WTC11 (cell line): Measurements from ENCODE around the gene STARD13.

ENCODE experiments used
- TF ChIP-seq, protein P1 (sequence below): fragments of 250-450 bp; sonication (Bioruptor Pico); IDR thresholded peaks from 2 replicates; pipeline ENCODE4 v1.9.0; 2021; ENCODE audit warnings: mild to moderate bottlenecking
- TF ChIP-seq, protein P2 (sequence below): sonication (generic); formaldehyde crosslinking; conservative IDR thresholded peaks from 2 replicates; pipeline ENCODE4 v1.8.1; 2022; ENCODE audit warnings: mild to moderate bottlenecking, missing genetic modification reagents
- TF ChIP-seq, protein P3 (sequence below): sonication (generic); formaldehyde crosslinking; IDR thresholded peaks from 2 replicates; pipeline ENCODE4 v1.8.1; 2022; ENCODE audit warnings: mild to moderate bottlenecking, missing genetic modification reagents, moderate library complexity, borderline replicate concordance

DNA sequence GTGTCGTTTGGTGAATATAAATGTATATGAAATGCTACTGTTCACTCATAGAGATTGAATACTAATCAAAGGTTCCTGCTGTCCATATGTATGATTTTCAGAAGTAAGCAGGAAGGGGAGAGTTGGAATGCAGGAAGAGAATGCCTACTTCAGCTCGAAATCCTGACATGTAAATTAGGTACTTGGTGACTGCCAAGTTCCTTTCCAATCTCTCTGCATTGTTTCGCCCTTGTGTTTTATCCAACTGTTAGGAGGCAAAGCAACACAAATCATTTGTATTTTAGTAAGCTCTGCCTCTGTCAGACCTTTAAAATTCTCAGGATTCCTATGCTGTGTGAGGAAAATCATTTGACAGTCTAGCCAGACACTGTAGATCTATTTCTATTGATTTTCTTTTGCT, 9.0 kb downstream of the STARD13 start:
- TF ChIP-seq, protein P1, sequence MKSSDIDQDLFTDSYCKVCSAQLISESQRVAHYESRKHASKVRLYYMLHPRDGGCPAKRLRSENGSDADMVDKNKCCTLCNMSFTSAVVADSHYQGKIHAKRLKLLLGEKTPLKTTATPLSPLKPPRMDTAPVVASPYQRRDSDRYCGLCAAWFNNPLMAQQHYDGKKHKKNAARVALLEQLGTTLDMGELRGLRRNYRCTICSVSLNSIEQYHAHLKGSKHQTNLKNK (CRISPR knock-in tag) = no peak
- TF ChIP-seq, protein P2, sequence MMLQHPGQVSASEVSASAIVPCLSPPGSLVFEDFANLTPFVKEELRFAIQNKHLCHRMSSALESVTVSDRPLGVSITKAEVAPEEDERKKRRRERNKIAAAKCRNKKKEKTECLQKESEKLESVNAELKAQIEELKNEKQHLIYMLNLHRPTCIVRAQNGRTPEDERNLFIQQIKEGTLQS = no peak
- TF ChIP-seq, protein P3, sequence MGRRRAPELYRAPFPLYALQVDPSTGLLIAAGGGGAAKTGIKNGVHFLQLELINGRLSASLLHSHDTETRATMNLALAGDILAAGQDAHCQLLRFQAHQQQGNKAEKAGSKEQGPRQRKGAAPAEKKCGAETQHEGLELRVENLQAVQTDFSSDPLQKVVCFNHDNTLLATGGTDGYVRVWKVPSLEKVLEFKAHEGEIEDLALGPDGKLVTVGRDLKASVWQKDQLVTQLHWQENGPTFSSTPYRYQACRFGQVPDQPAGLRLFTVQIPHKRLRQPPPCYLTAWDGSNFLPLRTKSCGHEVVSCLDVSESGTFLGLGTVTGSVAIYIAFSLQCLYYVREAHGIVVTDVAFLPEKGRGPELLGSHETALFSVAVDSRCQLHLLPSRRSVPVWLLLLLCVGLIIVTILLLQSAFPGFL = no peak
